Ramos (cell line): ENCODE data around the gene SLC6A13.

ENCODE experiments used
- in situ Hi-C: fragments of 300-500 bp; cut with MboI; formaldehyde crosslinking; loops from one replicate; pipeline ENCODE4 v1.14.3; 2022; ENCODE audit warnings: low sequenced_read_pairs; ENCODE audit not compliant: unreplicated experiment

Gene SLC6A13

DNA sequence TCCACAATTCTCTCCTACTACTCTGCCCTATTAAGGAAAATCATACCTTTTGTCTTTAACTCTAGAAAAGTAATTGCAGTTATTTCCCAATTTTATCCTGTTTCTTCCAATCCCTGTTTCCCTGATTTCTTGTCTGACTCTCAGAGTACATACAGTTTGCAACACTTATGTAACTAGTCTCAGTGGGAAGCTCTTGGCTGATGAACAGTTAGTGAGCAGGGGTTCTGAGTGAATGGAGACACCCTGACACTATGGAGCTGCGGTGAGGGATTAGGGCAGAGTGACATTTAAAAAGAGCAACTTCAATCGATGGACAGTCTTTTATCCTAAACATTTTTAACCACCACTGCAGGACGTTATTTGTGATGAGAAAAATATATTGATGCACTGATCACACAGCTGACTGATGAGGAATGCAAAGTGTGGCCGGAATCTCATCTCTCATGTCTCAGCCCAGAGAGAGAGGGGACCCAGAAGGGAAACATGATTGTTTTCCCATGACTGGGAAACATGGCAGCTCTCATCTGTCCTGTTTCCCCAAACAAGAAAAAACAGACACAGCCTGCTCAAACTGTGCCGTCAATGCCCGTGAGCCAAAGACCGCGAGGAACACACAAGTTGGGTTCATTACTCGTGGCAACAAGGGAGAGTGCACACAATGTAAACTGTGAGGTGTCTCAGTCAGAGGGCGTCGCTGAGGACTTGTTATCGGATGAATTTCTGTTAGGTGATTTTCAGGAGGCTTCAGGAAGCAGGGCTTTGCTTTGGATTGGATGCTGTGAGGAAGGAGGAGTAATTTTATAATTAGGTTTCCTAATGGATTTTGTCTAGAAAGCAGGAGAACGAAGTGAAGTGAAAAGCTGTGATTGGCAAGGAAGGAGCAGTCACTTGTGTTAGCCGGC is 5.2 kb upstream of the SLC6A13 start:
- in situ Hi-C loops, result no loop called here

DNA sequence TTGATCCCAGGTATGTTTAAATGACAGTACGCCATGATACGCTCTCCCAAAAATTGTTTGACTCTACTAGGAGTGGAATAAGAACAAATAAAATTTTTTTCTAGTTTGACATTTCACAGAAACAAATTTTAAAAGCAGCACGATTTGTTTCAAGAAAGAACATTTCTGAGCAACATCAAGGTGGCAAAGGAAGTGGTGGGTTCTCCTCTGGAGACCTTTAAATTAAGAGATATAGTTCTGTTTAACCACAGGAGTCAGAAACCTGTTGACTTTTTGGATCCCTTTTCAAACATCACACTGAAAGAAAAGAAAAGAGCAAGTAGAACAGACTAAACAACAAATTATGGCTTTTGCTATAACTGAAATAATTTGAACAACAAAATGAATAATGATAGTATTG is 2.5 kb upstream of the SLC6A13 start:
- in situ Hi-C loops, result no loop called here

DNA sequence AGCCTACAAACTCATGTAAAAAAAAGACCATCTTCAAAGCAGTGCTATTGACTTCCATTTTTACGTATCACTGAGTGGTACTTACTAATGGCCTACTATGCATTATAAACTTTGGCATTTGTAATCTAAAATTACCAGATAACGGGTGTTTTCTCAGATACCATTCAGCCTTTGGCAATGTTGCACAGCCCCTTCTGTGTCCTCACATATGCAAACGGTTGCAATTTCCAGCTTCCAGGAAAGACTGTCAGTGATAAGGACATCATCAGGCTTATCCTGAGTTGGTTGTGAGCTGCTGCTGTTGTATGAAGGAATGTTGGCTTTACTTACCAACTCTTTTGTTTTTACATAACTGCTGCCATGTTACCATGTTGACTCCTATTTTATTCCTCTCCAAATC is 1.6 kb upstream of the SLC6A13 start:
- in situ Hi-C loops, result no loop called here

DNA sequence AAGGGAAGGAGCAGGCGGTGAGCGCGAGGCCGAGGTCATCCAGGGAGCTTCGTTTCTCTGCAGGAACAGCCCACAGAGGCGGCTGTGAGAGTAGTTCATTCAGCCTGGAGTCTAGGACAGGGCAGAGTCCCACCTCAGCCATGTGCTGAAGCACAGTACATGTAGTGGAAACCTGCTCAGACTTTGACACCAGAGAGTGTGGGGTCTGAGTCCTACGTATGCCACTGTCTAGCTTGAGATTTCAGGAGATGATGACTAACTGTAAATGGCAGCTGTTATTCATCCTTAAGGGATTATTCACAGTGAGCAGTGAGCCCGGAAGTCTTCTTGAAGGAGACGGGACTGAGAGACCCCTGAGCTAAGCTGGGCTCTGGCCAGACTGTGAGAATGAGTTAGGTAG is 938 bp upstream of the SLC6A13 start:
- in situ Hi-C loops, result no loop called here

DNA sequence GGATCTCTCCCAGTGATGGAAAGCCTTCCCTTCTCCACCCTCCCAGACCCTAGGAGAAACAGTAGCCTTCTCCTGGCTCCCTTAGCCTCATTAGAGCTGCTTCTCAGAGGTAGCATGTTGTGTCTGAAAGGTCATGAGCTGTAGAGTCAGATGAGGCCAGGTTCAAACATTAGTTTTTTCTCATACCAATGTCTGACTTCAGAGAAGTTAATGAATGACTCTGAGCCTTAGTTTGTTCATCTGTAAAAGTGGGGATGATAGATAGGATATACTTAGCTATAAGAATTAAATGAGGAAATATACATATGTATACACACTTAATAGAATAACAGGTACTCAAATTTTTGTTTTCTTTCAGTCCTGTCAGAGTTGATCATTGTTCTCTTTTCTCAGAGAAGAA is 523 bp downstream of the SLC6A13 start:
- in situ Hi-C loops, result no loop called here

DNA sequence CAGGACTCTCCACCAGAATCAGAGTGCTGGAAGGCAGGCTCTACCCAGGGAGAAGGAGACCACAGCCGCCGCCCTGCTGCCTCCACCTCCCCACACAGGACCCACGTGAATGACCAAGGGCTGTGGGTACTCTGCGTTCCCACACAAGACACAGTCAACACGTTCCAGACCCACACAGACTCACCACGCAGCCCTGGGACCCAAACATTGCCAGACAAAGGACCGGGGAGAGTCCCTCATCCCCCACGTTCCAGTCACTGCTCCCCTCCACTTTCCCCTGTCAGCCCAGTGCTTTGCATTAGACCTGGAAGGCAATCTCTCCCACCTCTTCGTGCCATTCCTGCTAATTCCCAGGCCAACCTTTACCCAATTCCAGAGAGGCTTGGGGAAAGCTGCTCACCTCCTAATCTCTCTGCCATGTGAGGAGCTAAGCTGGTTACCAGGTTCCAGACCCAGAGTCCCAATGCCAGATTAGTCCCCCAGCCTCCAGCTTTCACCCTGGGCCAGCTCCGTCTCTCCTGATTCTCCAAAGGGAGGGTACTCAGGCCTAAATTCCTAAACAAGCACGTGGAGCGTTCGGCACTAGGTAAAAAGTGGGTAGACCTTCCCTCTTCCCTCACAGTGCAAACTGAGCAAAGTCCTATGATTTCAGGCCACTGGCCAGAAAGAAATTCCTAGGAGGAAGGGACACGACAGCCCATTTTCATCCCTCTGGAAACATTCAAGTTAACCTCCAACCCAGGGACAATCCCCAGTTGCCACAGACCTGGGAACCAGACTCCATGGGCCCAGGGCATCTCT is 4.9 kb downstream of the SLC6A13 start:
- in situ Hi-C loops, result no loop called here

DNA sequence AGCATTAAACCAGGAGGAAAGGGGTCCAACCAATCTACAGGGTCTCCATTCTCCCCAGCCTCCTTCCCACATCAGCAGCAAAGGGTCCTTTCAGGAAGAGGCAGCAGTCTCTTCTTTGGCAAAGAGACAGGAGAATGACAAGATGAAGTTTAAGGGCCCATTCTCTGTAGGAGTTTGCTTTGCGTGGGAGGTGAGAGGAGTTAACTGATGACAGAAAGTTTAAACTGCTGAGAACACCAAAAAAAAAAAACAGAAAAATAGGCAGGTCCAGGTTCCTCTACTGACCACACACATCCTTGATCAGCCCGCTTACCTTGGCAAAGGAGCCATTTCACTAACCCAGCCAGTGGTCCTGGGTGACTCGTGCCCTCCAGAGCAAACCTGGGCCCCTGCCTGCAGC is 5.7 kb downstream of the SLC6A13 start:
- in situ Hi-C loops, result no loop called here

DNA sequence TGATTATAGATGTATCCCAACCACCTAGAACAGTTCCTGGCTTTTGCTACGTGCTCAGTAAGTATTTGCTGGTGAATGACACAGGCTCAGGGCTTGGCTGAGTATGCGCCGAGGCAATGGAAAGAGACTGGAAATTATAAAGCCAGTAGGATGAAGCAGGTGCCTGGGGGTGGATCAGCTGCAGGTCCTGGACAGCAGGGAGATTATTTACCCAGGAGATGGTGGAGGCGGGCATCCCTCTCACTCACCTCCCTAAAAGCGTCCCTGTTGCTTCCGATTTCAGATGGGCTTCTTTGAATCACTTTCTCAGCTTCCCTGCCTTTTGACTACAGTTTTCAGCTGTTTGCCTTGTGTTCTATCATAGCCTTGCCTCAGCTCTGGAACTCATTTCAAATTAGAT is 6.4 kb downstream of the SLC6A13 start:
- in situ Hi-C loops, result no loop called here

DNA sequence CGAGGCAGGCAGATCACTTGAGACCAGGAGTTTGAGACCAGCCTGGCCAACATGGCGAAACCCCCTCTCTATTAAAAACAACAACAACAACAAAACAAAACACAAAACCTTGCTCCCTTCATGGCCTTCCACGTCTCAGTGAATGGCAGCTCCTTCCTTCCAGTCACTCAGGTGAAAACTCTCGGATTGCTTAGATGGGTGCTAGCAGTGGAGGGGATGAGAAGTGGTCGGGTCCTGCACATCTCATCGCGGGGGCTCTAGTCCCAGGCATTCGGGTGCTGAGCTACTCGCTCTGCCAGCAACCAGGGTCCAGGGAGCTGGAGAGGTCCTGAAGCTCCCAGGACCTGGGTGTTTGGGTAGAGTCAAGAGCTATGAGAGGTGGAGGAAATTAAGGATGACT is 7.7 kb downstream of the SLC6A13 start:
- in situ Hi-C loops, result no loop called here

DNA sequence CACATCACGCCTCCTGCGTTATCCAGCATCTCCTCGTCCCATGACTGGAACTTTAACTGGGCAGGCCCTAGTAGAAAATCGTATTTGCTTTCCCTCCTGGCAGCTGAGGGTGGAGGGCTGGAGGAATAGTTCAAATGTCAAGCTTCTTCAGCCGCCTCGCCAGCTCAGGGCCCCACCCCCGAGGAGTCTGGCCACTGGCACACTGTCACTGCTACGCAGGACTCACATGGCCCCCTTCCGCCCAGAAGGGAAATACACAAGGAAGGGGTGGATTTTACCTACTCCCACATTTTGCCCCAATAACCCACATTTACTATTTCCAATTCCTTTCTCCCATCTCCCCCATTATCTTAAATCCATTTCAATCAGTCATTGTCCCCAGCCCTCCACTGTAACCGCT is 8.6 kb downstream of the SLC6A13 start:
- in situ Hi-C loops, result no loop called here

DNA sequence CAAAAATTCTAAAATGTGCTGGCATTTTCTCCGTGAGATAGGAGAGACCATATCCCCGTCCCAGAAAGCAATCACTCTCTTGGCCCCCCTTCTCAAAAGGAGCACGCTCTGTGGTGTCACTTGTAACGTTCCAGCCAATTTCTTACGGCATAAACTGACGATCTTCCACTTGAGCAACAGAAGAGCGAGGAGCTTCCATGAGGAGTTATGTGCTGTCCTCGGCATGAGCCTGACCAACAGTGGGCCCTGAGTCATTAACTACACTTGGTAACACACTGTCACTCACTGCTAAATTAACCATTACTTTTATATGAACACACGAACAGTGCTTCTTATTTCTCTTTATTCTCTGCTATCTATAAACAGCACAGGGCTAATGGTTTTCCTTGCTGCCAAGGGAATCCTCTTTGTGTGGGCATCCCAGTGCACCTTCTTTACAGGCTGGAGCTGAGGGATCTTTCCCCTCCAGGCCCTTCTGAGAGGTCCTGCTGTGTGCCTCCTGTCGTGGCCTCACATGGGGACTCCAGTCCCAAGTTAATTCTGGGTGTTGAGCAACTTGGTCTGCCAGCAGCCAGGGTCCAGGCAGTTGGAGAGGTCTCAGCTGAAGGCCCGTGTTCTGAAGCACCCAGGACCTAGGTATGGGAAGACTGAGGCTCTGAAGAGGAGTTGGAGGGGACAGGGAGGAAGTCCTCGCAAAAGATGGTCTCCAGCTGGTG is 9.4 kb downstream of the SLC6A13 start:
- in situ Hi-C loops, result no loop called here

DNA sequence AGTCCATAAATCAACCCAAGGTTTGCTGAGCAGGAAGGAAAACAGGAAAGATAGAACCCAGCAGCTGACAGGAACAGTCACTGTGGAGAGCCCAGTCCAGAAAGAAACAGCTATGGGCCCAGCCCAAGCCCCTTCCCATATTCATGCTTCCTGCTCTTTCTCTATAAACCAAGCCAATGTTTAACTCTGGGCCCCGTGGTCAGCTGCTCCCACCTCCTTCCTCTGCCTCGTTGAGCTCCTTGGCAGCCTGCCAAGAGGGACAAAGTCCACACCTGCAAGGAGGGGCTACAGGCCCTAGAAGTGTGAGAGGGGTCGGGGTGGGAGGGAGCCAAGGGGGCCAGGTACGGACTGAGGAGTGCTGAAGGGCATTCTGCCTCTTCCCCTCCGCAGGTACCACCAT is 10.0 kb downstream of the SLC6A13 start:
- in situ Hi-C loops, result no loop called here

DNA sequence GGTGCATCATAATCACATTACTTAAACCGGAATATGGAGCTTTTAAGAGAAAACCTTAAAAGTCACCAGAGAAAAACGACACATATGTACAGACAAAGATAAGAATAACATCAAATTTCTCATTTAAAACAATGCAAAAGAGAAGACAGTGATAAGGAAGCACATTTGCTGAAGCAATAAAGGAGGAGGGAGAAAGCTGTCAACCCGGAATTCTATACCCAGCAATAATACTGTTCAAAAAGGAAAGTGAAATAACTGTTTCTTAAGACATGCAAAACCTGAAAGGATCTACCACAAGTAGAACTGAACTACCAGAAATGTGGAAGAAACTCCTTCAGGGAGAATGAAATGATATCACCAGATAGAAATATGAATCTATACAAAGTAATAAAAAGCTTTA is 15.4 kb downstream of the SLC6A13 start:
- in situ Hi-C loops, result no loop called here

DNA sequence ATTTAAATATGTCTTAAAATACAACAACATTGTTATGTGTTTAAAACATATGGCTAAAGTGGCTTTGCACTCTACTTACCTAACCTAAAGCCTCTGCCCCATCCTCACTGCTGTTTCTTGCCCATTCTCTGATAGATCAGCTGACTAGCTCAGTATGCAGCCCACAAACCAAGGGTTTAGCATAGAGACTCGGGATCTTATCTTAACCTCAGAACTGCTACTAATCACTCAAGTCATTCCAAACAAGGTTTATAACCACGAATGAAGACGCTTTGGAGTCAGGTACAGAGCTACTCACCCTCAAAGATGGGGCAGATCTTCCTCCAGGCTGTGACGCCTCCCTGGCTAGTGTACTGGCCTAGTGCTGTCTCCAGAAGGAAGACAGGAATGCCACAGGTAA is 19.3 kb downstream of the SLC6A13 start:
- in situ Hi-C loops, result no loop called here

DNA sequence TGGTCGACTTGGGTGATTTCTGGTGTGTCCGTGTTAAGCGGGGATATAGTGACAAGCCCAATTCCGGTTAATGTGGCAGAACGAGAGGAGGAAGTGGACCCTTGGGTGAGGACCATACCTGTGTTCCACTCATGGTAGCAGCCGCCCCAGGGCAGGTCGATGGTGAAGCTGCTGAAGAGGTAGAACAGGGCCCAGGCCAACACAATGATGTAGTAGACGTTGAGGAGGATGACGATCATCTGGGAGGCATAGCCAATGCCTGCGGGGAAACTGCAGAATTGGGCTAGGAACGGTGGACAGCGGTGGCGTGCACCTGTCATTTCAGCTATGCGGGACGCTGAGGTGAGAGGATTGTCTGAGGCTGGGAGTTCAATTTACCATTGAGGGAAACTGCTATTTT is 20.1 kb downstream of the SLC6A13 start:
- in situ Hi-C loops, result no loop called here

DNA sequence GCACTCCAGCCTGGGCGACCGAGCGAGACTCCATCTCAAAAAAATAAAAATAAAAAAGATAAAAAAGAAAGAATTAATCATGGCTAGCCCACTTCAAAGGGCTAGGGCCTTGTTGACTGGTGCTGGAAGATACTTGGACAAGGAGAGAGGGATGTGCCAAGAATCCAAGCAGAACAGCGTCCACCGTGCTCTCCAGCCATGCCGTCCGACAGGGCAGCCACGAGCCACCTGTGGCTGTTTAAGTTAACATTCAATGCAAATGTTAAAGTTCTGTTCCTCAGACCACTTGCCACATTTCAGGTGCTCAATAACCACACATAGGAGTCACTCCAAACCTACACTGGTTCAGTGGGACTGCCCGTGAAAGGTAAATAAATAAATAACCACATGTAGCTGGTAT is 21.4 kb downstream of the SLC6A13 start:
- in situ Hi-C loops, result no loop called here

DNA sequence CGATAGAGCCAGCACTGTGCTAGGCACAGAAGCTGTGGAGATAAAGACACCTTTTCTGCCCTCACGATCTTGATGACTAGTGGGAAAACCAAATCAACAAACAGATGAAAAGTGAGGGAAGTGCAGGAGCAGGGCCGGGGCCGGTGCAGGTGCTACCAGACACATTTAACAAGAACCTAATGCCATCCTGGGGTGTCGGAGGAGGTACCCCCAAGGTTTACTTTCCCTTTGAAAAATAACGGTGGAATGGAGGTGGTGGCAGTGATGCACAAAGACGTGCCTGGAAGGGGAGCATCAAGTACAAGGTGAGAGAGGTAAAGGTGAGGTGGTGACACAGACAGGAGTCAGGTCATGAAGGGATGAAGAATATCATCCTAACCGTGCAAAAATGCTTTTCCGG is 22.1 kb downstream of the SLC6A13 start:
- in situ Hi-C loops, result no loop called here

DNA sequence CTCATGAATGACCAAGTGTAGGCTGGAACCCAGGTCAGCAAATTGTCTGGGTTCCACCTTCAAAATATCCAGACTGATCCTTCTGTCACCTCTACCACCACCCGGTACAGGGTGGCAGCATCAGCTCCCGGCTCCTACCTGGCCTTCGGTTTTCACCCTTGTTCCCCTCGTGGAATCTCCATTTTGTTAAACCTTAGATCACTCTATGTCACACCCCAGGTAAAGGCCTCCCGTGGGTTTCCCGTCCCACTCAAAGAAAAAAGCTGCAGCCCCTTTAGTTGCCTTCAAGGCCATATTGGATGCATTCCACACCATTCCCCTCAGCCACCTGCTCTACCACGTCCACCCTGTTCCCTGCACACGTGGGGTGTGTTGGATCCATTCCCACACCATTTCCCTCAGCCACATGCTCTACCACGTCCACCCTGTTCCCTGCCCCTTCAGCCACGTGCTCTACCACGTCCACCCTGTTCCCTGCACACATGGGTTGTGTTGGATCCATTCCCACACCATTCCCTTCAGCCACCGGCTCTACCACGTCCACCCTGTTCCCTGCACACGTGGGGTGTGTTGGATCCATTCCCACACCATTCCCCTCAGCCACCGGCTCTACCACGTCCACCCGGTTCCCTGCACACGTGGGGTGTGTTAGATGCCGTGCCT is 23.8 kb downstream of the SLC6A13 start:
- in situ Hi-C loops, result no loop called here

DNA sequence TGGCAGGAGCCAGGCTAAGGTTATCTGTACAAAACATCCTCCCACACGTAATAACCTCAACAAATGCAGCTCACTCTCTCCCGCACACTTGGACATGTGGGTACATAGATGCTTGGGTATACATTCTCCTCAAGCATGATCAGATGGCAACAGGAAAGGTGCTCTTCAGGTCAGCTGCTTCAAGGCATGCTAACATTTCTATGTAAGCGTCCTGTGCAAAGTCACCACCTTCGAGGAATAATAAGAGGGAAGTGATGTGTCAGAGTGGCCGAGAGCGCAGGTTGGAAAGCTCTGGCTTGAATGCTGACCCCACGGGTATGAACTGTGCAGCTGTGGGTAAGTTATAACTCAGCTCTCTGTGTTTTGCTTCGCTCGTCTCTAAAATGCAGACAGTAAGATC is 24.5 kb downstream of the SLC6A13 start:
- in situ Hi-C loops, result no loop called here

DNA sequence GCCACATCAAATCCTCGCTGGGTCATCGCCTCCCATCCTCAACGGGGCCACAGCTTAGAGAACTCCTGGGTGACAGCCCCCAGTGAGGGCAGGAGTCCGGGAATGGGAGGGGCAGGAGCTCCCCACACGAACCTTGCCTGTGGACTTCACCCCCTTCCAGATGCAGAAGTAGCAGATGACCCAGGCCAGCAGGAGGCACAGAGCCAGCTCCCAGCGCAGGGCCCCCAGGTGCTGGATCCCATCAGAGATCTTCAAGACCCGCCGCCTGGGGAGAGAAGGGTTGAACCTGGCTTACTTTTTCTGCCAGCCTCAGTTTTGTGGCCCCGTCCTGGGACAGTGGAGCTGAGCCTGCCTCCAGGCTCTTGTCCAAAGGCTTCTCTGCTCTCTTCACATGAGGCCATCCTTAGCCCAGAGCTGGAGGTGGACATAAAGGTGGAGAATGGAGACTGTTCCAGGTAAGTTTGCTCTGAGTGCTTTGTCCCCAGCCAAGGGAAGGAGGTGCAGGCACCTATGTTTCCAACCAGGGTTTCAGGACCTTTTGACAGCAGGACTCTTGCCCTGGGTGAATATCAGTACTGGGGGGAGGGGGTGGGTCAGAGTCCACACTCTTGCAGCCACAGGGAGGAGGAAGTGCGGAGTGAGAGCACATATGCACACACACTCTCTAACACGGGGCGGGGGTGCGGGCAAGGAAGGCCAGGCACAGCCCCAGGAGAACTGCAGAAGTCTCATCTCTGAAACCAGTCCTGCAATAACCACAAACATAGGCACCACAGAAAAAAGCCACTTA is 25.4 kb downstream of the SLC6A13 start:
- in situ Hi-C loops, result no loop called here
